GM18519 (cell line): ENCODE measurements around the gene MED12L.
A peak's percentile ranks its signal among the peaks of the same experiment; 100 is the strongest.
"Not testable (repeated sequence)": the region's sequence is repeated elsewhere in the genome, so short reads cannot be mapped to it uniquely, and the experiment has no call there.

ENCODE experiments used
- ATAC-seq: cut with Tn5 transposase; IDR thresholded peaks from one replicate; pipeline ENCODE4 v1.9.1; 2021; ENCODE audit warnings: mild to moderate bottlenecking, moderate library complexity; ENCODE audit not compliant: unreplicated experiment, low FRiP score

MED12L gene

GRCh38 chr3:151206201-151206600, 120.7 kb downstream of the MED12L start:
- no peak for ATAC-seq

GRCh38 chr3:151209654-151210053, 124.2 kb downstream of the MED12L start:
- no peak for ATAC-seq

- ATAC-seq = peak; percentile 76
These were observed 125.4 kb downstream of the MED12L start for GRCh38 chr3:151210676-151211381.

- no peak for ATAC-seq
These were observed 127.7 kb downstream of the MED12L start for GRCh38 chr3:151213151-151213550.

GRCh38 chr3:151213881-151214280, 128.4 kb downstream of the MED12L start:
- no peak for ATAC-seq

- ATAC-seq = no peak
These were observed 129.0 kb downstream of the MED12L start for GRCh38 chr3:151214459-151214858.

GRCh38 chr3:151216641-151217607, 131.5 kb downstream of the MED12L start:
- no peak for ATAC-seq

GRCh38 chr3:151218136-151218535, 132.7 kb downstream of the MED12L start:
- ATAC-seq = no peak

GRCh38 chr3:151219056-151219455, 133.6 kb downstream of the MED12L start:
- ATAC-seq = no peak

GRCh38 chr3:151224268-151224866, 138.9 kb downstream of the MED12L start:
- ATAC-seq = no peak

- ATAC-seq = no peak
These were observed 139.8 kb downstream of the MED12L start for GRCh38 chr3:151225040-151225975.

- no peak for ATAC-seq
These were observed 140.7 kb downstream of the MED12L start for GRCh38 chr3:151226088-151226563.

- no peak for ATAC-seq
These were observed 141.4 kb downstream of the MED12L start for GRCh38 chr3:151226825-151227224.

- peak; percentile 16 for ATAC-seq
These were observed 141.9 kb downstream of the MED12L start for GRCh38 chr3:151227266-151227806.

GRCh38 chr3:151227807-151228665, 142.6 kb downstream of the MED12L start:
- ATAC-seq = peak; percentile 79

- no peak for ATAC-seq
These were observed 143.2 kb downstream of the MED12L start for GRCh38 chr3:151228666-151229040.

GRCh38 chr3:151230646-151231045, 145.2 kb downstream of the MED12L start:
- ATAC-seq = no peak

GRCh38 chr3:151232403-151232802, 146.9 kb downstream of the MED12L start:
- not testable (repeated sequence) for ATAC-seq

GRCh38 chr3:151232991-151233390, 147.5 kb downstream of the MED12L start:
- ATAC-seq = no peak
